Fibroblast of the aortic adventitia (primary cell): ENCODE results near the gene TMEM273. TPM values are rescaled to one million over a fixed set of nuclear protein-coding genes. Genes with fewer than 3 reads are reported as not detected.

Experiments used
- DNase-seq: peaks from one replicate; pipeline ENCODE4 v3.0.0-alpha.2; 2010; ENCODE audit warnings: low read depth
- H3K4me3 ChIP-seq: 2 replicates; pipeline ENCODE4 v1.5.1; 2011; ENCODE audit warnings: low read depth, mild to moderate bottlenecking, control low read depth, low read length, moderate library complexity
- total RNA-seq: library from RNA; depleted of rRNA; stranded (reverse); fragments of >200 nt; gene quantifications from 2 replicates; pipeline ENCODE4 v1.2.3, GENCODE V29; 2012; ENCODE audit warnings: low replicate concordance
- TF ChIP-seq, protein P1 (sequence below): IDR thresholded peaks from 2 replicates; pipeline ENCODE4 v1.5.1; 2011; ENCODE audit warnings: mild to moderate bottlenecking, low read length, control low read depth, inconsistent platforms; ENCODE audit not compliant: insufficient read depth

TMEM273 gene
- total RNA-seq, 1 donor: not detected

DNA sequence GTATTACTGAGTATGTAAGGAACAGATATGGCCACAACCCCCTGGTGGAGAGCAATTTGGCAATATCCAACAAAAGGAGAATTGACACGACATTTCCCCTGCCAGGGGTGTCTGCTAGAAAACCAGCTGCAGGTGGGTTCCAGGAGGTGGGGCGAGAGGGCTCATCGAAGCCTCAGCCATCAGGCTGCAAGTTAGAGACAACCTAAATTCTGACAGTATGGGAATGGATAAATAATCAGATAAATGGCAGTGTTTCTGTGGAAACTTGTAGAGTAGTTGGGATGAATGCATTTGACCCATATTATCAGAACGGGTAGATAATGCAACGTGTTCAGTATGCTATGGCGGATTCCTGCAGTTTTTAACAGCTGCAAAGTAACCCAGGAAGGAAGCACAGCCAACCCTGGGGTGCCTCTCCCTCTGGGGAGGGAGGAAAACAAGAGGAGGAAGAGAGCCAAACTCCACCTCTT is 3.5 kb downstream of the TMEM273 start:
- TF ChIP-seq, protein P1, sequence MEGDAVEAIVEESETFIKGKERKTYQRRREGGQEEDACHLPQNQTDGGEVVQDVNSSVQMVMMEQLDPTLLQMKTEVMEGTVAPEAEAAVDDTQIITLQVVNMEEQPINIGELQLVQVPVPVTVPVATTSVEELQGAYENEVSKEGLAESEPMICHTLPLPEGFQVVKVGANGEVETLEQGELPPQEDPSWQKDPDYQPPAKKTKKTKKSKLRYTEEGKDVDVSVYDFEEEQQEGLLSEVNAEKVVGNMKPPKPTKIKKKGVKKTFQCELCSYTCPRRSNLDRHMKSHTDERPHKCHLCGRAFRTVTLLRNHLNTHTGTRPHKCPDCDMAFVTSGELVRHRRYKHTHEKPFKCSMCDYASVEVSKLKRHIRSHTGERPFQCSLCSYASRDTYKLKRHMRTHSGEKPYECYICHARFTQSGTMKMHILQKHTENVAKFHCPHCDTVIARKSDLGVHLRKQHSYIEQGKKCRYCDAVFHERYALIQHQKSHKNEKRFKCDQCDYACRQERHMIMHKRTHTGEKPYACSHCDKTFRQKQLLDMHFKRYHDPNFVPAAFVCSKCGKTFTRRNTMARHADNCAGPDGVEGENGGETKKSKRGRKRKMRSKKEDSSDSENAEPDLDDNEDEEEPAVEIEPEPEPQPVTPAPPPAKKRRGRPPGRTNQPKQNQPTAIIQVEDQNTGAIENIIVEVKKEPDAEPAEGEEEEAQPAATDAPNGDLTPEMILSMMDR: no peak
- no peak overlapping the region for H3K4me3 ChIP-seq
- no peak for DNase-seq

GRCh38 chr10:49183596-49184542 is 4.3 kb downstream of the TMEM273 start:
- H3K4me3 ChIP-seq: no peak overlapping the region
- DNase-seq: no peak
- TF ChIP-seq, protein P1: no peak

- TF ChIP-seq, protein P1: no peak
- H3K4me3 ChIP-seq: no peak overlapping the region
- DNase-seq: no peak
Observed at GRCh38 chr10:49182776-49183175, 5.4 kb downstream of the TMEM273 start.

DNA sequence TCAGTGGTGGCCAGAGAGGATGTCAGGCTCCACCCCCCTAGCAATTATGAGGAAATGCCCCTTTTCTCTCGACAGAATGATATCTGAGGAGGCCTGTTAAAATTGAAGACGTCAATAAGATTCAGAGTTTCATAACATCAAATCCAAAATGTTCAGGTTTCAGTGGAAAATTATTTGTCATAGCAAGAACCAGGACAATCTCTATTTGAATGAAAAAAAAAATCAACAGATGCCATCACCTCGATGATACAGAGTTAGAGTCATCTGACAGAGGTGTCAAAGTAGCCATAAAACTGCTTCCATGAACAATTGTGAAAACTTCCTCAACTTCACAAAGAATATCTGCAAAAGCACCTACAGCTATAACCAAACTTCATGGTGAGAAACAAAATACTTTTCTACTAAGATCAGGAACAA is 7.7 kb downstream of the TMEM273 start:
- TF ChIP-seq, protein P1: no peak
- no peak overlapping the region for H3K4me3 ChIP-seq
- no peak for DNase-seq

DNA sequence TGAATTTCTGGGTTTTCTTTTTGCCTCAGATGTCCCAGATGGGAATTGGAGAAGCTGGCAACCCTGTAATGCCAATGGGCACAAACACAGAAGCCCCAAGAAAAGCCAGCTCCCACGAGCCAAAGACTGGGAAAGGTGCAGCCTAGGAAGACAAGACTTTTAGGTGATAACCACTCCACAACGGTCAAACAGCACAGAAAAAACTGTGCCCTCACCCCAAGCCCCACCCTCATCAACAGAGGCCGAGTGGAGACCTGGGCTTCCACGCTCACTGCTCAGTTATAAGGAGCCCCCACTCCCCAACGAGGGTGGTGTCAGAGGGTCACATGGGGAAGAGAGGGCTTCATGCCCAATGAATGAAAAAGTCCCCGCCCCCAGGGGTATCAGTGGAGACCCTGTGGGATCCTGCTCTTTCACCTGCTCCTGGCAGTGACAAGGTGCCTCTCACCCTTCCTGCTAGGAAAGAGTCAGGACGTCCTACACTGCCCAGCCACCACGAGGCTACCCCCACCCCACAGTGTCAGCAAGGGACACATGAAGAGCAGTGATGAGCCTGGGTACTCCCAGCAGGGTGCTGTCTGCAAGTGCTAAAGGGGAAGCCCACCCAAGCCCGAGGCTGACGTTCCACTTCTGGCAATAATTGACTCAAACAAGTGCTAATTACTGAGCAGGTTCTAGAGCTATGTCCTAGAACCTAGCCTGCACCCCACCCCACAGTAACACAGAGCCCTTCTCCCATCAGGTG is 8.3 kb downstream of the TMEM273 start:
- H3K4me3 ChIP-seq: no peak overlapping the region
- no peak for DNase-seq
- TF ChIP-seq, protein P1: no peak

- no peak for DNase-seq
- no peak overlapping the region for H3K4me3 ChIP-seq
- TF ChIP-seq, protein P1: no peak
Observed at GRCh38 chr10:49178489-49179471, 9.4 kb downstream of the TMEM273 start.
